Frontal cortex (tissue), 4 donors: ENCODE data around the gene ZNF556. TPM values are rescaled to one million over a fixed set of nuclear protein-coding genes. Genes with fewer than 3 reads are reported as not detected.

Experiments
- DNase-seq, 2 donors: peaks; one replicate each; pipeline ENCODE4 v3.0.0; 2012; ENCODE audit warnings: low spot score in 2 of 2
- FAIRE-seq: peaks from 2 replicates; lab custom pipeline; 2012; peaks lifted over from hg19 to GRCh38; lab: Jason Lieb, UNC
- total RNA-seq: library from RNA; depleted of rRNA; stranded (reverse); fragments of >200 nt; gene quantifications from one replicate; pipeline ENCODE4 v1.2.3, GENCODE V29; 2014
- donor health status: control.
- donor health status: control.
- donor health status: control.

ZNF556 gene
- under 0.01 TPM for total RNA-seq

DNA sequence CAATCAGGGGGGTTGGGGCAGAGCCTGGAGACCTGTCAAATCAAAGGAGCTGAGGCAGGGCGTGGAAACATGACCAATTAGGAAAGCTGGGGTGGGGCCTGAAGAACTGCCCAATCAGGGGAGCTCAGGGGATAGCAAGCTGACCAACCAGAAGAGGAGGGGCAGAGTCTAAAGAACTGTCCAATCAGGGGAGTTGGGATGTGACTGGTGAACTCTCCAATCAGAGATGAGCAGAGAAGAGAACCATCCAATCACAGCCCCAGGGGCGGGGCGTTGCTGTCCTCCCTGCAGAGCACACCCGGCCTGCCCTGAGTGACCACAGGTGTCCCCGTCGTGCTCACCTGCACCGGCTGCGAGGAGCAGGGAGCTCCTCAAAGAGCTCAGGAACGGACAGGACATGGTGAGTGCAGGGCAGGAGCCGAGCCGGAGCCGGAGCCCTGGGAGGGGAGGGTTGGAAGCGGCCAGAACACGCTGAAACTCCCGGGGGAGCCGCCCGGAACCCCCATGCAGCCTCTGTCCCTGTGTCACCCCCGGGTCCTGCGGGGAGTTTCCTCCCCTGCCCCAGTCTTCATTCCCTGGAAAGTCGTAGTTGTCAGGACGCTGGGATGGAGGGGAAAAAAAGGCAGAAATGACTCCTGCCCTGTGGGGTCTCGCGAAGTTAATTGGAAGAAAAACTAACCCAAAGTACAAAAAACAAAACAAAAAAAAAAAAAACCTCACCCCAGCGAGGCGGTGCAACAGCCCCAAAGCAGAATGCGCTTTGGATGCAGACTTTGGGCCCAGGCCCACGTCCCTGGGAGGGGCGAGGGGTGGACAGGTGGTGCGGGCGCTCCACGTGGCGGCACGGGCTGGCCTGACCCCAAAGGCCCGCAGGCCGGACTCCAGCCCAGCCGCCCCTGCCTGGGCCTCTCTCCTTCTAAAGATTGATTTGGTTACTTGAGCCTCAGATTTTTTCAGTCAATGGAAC lies at the start of gene ZNF556:
Gene ZNF556 (plus strand): TSS at position 311 of the 967 bp plus-strand sequence. CDS start 87 bp downstream, at position 398.
- peak; percentile 45 to 48 for DNase-seq
- no peak for FAIRE-seq

DNA sequence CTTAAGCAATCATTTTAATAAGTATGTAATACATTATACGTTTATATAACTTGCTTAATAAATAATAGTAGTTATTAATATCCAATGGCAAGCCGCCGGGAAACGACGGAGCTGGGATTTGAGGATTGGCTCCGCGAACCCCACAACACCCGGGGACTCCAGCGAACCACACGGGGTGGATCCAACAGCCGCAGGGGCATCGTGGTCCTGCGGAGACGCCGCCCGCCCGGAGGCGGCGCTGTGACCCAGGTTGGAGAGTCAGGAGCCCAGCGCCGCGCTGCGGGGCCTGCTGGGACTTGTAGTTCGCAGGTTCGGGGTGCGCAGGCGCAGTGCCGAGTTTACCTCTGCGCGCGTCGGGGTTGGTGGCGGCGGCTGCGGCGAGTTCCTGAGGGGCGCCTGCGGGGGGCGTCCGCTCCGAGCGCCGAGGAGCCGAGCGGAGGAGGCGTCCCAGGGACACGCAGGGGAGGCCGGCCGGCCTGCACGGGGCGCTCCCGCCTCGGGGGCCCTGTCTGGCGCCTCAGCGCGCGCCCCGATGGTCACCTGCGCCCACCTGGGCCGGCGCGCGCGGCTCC lies 47.5 kb upstream of the ZNF556 start, which contains the start of gene ZNF554:
Gene ZNF554 (plus strand): TSS at position 329 of the 572 bp plus-strand sequence. CDS start 204 bp downstream, at position 533.
- no peak for FAIRE-seq

DNA sequence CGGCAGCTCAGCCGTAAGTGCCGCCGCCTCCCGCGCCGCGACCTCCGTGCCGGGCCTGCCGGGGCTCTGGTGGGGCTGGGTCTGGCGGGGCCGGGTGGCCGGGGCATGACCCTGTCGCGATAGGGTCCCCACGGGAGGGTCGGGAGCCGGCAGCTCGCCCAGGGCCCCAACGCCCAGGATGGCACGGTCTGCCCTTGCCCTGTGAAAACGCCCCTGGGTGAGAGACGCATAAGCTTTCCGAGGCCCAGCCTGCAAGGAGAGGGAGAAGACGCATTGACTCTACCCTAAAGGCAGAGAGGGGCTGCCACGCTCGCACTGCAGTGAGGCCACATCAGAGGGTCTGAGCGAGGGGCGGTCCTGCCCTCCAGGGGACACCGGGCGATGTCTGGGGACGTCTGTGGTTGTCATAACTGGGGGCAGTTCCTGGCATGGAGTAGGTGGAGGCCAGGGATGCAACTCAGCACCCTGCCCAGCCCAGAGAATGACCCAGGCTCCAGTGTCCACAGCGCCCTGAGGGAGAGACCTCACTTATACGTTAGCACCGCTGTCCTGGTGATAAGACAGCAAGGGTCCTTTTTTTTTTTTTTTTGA lies 46.9 kb upstream of the ZNF556 start:
- peak; percentile 32 to 53 for DNase-seq

More for the DNA sequence above, 47.5 kb upstream of the ZNF556 start, which contains the start of gene ZNF554:
- DNase-seq = peak; percentile 95 to 96

DNA sequence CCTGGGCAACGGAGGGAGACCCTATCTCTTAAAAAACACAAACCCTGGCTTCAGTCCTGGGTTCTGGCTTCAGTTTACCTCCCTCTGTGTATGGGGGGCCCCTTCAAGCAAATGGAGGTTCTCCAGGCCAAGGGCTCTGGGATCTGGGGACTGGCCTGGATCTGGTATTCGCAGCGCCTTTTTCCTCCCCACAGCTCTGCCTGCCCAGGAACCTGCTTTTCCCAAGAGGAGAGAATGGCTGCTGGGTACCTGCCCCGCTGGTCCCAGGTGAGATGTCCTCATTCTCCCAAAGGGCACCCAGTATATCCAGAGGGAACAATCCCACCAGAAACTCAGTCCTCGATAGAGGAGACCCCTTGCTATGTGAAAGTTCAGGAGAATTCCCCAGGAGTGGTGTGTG lies 44.3 kb upstream of the ZNF556 start:
- FAIRE-seq = no peak
- no peak for DNase-seq

More for the DNA sequence above, 46.9 kb upstream of the ZNF556 start:
- FAIRE-seq = no peak

DNA sequence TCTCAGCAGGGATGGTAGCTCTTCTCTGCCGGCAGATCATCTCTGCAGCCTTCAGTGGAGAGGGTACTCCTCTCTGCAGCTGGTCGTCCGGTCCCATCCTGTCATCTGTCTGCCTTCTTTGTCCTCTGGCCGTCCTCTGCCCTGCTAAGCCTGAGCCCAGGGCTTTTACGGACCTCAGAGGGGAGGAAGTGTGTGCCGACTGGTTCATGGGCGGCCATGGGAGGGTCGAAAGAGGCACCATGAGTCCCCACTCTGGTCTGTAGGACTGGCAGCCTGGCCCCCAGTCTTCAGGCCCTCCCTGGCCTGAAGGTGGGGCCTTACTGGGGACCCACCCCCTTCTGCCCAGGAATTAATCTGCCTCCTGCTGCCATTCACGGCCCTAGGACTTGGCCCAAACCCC lies 43.5 kb upstream of the ZNF556 start:
- no peak for DNase-seq
- FAIRE-seq = no peak

DNA sequence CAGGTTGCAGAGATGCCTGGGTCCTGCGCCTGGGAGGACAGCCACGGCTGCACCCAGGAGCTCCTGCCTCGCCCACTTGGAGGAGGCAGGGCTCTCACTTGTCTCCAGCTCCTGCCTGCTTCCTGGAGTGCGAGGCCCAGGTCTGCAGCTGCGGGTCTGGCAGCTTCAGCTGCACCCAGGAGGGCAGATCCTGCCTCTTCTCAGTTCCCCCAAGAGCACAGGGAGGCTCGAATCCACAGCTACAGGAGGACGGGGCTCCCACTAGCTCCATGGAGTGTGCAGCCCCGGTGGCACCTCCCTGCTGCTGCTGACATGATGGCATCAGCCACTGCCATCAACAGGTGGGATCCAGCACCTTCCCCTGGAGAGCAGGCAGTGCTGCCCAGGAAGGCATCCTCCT lies 43.0 kb upstream of the ZNF556 start:
- FAIRE-seq = no peak

DNA sequence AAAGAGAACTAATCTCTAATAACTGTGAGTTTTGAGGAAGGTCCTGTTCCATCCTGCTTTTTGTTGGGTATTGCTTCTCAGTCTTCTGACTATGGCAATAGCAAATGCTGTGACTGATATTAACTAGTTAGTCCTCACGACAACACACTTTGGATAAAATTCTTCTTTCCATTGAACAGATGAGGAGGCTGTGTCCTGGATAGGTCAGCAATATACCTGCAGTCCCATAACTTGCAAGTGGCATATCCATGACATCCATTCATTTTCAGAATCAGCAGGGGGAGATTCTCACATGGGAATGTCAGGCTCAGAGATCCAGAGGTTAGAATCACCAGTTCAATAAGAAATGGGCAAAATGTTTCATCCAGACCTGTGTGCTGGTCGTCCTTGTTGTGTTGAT lies 40.1 kb upstream of the ZNF556 start:
- FAIRE-seq (no peak), DNase-seq (no peak)

More for the DNA sequence above, 43.0 kb upstream of the ZNF556 start:
- DNase-seq = no peak

DNA sequence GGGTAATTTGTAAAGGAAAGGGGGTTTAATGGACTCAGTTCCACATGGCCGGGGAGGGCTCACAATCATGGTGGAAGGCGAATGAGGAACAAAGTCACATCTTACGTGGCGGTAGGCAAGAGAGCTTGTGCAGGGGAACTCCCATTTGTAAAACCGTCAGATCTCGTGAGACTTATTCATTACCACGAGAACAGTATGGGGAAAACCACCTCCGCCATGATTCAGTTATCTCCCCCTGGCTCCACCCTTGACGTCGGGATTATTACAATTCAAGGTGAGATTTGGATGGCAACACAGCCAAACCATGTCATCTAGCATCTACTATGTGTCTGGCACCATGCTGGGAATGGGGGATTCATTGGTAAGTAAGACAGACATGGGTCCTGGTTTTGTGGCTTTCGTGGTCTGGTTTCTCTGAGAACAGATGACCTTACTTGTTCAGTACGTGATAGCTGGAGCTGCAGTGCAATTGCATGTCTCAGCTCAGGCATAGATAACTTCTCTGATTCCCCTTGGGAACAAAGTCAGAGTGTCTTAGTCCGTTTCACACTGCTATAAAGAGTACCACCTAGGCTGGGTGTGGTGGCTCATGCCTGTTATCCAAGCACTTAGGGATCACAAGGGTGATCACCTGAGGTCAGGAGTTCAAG lies 39.2 kb upstream of the ZNF556 start:
- no peak for FAIRE-seq
- DNase-seq = no peak

DNA sequence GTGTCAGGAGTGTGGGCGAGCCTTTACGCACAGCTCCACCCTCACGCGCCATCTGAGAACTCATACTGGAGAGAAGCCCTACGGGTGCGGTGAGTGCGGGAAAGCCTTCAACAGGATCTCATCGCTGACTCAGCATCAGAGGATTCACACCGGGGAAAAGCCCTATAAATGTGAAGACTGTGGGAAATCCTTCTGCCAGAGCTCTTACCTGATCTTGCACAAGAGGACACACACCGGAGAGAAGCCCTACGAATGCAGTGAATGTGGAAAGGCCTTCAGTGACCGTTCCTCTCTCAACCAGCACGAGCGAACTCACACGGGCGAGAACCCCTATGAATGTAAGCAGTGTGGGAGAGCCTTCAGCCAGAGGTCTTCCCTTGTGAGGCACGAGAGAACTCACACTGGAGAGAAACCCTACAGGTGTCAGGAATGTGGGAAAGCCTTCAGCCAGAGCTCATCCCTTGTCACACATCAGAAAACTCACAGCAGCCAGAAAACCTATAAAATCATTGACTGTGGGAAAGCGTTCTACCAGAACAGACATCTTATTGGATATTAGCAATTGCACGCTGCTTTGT lies 32.8 kb upstream of the ZNF556 start:
- FAIRE-seq (no peak), DNase-seq (no peak)

DNA sequence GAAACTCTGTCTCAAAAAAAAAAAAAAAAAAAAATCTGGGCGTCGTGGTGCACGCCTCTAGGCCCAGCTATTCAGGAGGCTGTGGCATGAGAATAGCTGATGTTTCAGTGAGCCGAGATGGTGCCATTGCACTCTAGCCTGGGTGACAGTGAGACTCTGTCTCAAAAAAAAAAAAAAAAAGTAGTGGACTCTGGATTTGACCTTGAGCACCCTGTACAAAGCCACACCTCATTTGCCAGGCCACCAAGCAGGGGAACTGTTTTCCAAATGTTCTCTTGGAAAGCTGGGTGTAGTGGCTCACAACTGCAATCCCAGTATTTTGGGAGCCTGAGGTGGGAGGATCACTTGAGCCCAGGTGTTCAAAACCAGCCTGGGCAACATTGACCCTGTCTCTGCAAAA lies 29.7 kb upstream of the ZNF556 start:
- DNase-seq (no peak), FAIRE-seq (no peak)

DNA sequence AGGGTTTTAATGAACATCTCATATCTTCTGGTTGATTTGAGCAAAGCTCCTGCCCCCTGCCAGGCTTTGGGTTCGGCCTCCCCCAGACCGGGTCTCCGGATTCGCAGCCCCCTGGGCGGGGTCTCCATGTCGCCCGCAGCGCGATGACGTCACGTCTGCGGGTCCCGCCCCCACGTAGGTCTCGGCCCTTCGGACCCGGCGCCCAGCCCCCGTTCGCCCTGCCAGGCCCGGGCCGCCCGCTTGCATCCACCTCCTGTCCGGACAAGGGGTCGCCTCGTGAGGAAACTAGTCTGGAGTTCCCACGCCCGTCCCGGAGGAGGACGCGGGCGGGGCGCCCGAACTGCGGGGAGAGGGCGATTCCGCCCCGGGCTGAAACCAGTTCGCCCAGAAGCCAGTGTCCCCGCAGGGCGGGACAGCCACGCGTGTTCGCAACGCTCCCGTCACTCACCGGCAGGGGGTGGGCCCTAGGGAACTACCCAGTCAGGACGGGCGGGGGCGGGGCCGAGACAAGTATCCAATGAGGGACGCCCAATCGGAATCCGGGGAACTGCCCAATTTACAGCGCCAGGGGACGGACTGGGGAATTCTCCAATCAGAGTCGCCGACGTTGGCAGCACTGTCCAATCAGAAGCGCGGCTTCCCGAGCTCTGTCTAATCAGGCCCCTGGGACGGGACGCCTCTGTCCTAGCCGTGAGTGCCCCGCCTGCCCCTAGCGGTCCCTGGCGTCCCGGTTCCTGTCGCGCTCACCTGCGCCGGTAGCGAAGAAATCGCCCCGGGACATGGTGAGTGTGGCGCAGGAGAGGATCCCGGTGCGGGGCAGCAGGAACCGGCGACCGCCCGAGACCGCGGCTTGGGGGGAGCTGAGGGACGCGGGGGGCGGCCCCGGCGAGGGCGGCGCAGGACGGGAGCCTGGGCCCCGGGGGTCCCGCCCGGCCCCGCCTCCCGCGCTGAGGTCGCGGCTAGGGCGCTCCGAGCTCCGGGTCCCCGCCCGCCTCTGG lies 26.0 kb upstream of the ZNF556 start, which contains the start of gene ZNF555:
Gene ZNF555 (plus strand): TSS at position 682 of the 998 bp plus-strand sequence. CDS start 98 bp downstream, at position 780.
- DNase-seq (peak; percentile 98), FAIRE-seq (peak; percentile 50)

DNA sequence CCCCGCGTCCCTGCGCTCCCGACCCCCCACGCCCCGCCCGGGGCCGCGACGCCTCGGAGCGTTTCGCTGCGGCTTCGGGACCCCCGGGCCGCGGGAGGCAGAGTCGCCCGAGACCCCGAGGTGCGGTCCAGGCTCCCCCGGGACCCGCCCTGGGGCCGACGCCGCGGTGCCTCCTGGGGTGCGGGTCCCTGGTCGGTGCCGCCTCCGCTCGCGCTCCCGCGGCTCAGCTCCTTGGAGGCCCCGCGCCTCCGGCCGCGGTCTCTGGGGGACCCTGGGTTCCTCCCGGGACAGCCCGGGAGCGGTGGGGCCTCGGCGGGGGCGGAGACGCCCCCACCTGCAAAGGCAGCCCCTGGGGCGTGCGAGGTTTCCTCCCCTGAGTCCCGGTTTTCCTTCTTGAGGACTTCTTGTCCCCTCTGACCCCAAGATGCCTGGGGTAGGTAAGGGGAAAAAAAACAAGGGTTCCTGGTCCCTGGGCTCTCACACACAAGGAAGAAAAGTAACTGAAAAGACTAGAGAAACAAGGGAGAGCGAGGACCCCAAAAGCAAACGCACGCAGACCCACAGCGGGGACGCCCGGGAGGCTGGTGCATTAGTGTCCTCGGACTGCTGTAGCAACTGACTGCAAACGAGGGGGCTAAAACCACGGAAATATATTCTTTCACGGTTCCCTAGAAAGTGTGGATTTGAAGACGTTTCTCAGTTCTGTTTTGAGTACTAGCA lies 25.1 kb upstream of the ZNF556 start:
- FAIRE-seq = no peak
- DNase-seq = peak in 1 of 2 donors; percentile 22

DNA sequence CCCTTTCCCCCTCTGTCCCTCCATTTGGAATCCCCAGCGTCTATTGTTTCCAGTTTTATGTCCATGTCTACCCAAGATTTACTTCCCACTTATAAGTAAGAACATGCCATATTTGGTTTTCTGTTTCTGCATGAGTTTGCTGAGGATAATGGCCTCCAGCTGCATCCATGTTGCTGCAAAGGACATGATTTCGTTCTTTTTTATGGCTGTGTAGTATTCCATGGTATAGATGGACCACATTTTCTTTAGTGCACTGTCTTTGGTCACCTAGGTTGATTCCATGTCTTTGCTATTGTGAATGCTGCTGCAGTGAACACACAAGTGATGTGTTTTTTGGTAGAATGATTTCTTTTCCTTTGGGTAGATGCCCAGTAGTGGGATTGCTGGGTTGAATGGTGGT lies 22.0 kb upstream of the ZNF556 start:
- DNase-seq (no peak), FAIRE-seq (no peak)

DNA sequence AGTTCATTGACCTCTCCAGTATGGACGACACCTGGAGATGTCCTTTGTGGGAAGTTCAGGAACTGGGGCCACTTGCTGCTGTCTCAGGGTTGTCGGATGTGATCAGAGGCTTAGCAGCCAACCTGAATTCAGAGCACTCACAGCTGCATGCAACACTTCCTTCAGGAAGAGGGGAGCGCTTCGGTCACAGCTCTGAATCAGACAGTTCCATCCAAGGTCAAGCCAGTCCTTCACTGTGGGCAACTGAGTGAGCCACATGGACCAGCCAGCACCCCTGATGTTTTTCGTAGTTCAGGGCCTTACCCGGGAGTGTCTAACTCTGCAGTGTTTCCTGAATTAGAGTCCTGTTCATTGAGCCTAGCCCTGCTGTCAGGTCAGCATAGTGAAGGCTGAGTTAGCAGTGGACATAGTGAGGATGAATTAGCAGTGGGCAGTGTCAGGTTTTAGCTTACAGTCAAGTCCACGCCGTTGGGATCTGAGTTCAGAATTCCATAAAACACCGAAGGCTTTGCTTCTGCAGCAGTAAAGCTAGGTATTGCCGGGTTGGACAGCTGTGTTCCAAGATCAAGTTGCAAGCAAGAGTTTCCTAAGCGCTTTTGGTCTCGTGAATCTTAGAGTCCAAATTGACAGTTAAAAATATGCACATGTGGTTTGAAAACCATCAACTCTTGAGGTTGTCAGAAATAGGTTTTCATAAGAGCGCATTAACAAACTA lies 20.8 kb upstream of the ZNF556 start:
- DNase-seq = no peak
- no peak for FAIRE-seq

DNA sequence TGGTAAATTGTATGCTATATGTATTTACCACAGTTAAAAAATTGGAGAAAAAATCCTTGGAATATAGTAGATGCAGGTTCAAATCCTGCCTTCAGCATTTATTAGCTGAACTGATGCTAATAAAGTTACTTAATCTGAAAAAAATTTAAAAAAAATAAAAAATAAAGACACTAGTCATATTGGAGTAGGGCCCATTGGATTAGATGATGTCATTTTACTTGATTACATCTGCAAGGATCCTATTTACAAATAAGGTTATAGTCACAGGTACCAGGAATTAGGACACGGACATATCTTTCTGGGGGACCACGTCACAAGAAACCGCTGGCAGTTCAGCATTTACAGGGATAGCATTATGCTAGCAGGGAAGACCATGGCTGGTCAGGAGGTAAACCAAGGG lies 19.6 kb upstream of the ZNF556 start:
- FAIRE-seq (no peak), DNase-seq (no peak)

DNA sequence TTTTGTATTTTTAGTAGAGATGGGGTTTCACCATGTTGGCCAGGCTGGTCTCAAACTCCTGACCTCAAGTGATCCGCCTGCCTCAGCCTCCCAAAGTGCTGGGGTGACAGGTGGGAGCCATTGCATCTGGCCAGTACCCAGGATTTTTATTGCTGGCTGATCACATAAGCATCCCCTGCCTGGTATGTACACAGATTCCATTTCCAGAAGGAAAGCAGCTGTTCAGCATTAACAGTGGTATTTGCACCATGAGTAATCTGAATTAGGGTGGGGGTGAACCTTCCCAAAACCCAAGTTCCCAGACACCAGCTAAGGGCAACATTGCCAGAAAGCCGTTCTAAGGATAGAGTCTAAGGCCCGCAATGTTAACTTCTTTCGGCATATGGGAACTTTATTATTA lies 18.5 kb upstream of the ZNF556 start:
- DNase-seq (no peak), FAIRE-seq (no peak)

DNA sequence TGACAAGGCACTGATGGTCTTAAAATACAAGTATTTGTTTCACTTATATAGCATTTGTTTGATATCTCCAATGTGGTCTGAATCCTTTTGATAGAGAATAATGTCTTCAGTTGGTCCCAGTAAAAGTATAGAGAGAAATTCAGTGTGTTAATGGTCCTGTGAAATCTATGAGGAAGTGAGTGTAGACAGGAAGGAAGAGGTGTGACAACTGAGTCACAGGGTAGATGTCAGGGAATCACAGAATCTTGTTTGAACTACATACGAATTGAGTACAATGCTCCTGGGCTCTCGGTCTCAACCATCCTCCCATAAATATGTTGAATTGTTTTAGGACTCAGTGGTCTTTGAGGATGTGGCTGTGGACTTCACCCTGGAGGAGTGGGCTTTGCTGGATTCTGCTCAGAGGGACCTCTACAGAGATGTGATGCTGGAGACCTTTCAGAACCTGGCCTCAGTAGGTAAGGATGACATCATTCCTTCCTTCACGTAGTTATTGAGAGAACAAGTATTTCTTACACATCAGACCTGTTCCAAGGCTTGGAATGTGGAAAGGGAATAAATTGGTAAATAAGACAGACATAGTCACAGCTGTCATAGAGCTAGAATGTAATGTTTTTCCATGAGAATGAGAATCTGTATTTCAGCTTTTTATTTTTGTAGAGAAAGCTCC lies 16.7 kb upstream of the ZNF556 start:
- DNase-seq = no peak
- FAIRE-seq = no peak
